Ishikawa (cell line): ENCODE measurements around the gene LAGE3.

Experiments
- CEBPB ChIP-seq: IDR thresholded peaks from 2 replicates; pipeline ENCODE4 v1.6.1; 2012
- CREB1 ChIP-seq: IDR thresholded peaks from 2 replicates; pipeline ENCODE4 v1.6.1; 2012; ENCODE audit warnings: low read depth
- EGR1 ChIP-seq: IDR thresholded peaks from 2 replicates; pipeline ENCODE4 v1.6.1; 2012
- EP300 ChIP-seq: IDR thresholded peaks from 2 replicates; pipeline ENCODE4 v1.6.1; 2012; ENCODE audit warnings: borderline replicate concordance
- FOXM1 ChIP-seq: IDR thresholded peaks from 2 replicates; pipeline ENCODE4 v1.6.1; 2012; ENCODE audit warnings: low read depth, borderline replicate concordance
- MAX ChIP-seq: IDR thresholded peaks from 2 replicates; pipeline ENCODE4 v1.6.1; 2012
- NFIC ChIP-seq: IDR thresholded peaks from 2 replicates; pipeline ENCODE4 v1.6.1; 2012
- RAD21 ChIP-seq: IDR thresholded peaks from 2 replicates; pipeline ENCODE4 v1.6.1; 2012; ENCODE audit warnings: low read depth
- REST ChIP-seq: IDR thresholded peaks from 2 replicates; pipeline ENCODE4 v1.6.1; 2012; ENCODE audit warnings: low read depth, mild to moderate bottlenecking
- TAF1 ChIP-seq: IDR thresholded peaks from 2 replicates; pipeline ENCODE4 v1.6.1; 2012; ENCODE audit warnings: low read depth, mild to moderate bottlenecking
- TCF12 ChIP-seq: IDR thresholded peaks from 2 replicates; pipeline ENCODE4 v1.6.1; 2012; ENCODE audit warnings: low read depth
- TEAD4 ChIP-seq: IDR thresholded peaks from 2 replicates; pipeline ENCODE4 v1.6.1; 2012
- USF1 ChIP-seq: IDR thresholded peaks from 2 replicates; pipeline ENCODE4 v1.6.1; 2012
- YY1 ChIP-seq: IDR thresholded peaks from 2 replicates; pipeline ENCODE4 v1.6.1; 2012; ENCODE audit warnings: low read depth
- ZBTB7A ChIP-seq: IDR thresholded peaks from 2 replicates; pipeline ENCODE4 v1.6.1; 2012; ENCODE audit warnings: low read depth

Gene LAGE3

GRCh38 chrX:154476821-154477220 lies 2.3 kb downstream of the LAGE3 start:
- TF ChIP-seq REST, result no peak
- no peak for TF ChIP-seq CREB1
- no peak for TF ChIP-seq EP300
- TF ChIP-seq RAD21, result no peak
- TF ChIP-seq NFIC, result no peak
- no peak for TF ChIP-seq TAF1

GRCh38 chrX:154473683-154474082 lies 5.4 kb downstream of the LAGE3 start:
- TF ChIP-seq RAD21 (no peak), TAF1 (no peak), YY1 (no peak), ZBTB7A (no peak), FOXM1 (no peak)

GRCh38 chrX:154472685-154473632 lies 6.1 kb downstream of the LAGE3 start:
- TF ChIP-seq CEBPB (no peak), FOXM1 (no peak), USF1 (no peak), TCF12 (no peak), TEAD4 (no peak), CREB1 (no peak), RAD21 (no peak), TAF1 (no peak), EP300 (no peak), YY1 (no peak), NFIC (no peak), ZBTB7A (no peak)

GRCh38 chrX:154471839-154472684 lies 7.0 kb downstream of the LAGE3 start:
- TF ChIP-seq CEBPB (no peak), YY1 (no peak), MAX (no peak), REST (no peak), FOXM1 (no peak), ZBTB7A (no peak), RAD21 (no peak), NFIC (no peak), EP300 (no peak)

- no peak for TF ChIP-seq REST
- no peak for TF ChIP-seq USF1
- no peak for TF ChIP-seq TAF1
- TF ChIP-seq CEBPB, result no peak
- TF ChIP-seq MAX, result no peak
- TF ChIP-seq EGR1, result no peak
- TF ChIP-seq FOXM1, result no peak
- TF ChIP-seq CREB1, result no peak
- no peak for TF ChIP-seq NFIC
- TF ChIP-seq ZBTB7A, result no peak
- no peak for TF ChIP-seq EP300
- TF ChIP-seq YY1, result no peak
- TF ChIP-seq TEAD4, result no peak
- TF ChIP-seq TCF12, result no peak
These were observed 8.0 kb downstream of the LAGE3 start for GRCh38 chrX:154470914-154471568.
